Right atrium auricular region (tissue), 2 donors: Measurements from ENCODE around the gene KIAA1217. TPM values are rescaled to one million over a fixed set of nuclear protein-coding genes. Genes with fewer than 3 reads are reported as not detected.

Experiments used
- DNase-seq: peaks from one replicate; pipeline ENCODE4 v3.0.0-alpha.2; 2019; ENCODE audit warnings: low spot score
- H3K27ac ChIP-seq, 2 donors: fragments of 200-600 bp; sonication (generic); 1 replicate in 1 of 2; 2 replicates in 1 of 2; pipeline ENCODE4 v1.5.1; 2016 to 2019
- H3K27me3 ChIP-seq, 2 donors: fragments of 200-600 bp; sonication (generic); one replicate each; pipeline versions ENCODE4 v1.5.1 to v1.6.0; 2017 to 2019
- H3K36me3 ChIP-seq: fragments of 200-600 bp; sonication (generic); one replicate; pipeline ENCODE4 v1.5.1; 2016
- H3K4me1 ChIP-seq, 2 donors: fragments of 200-600 bp; sonication (generic); one replicate each; pipeline versions ENCODE4 v1.5.1 to v1.6.0; 2017 to 2019
- H3K4me3 ChIP-seq, 2 donors: fragments of 200-600 bp; sonication (generic); 1 replicate in 1 of 2; 2 replicates in 1 of 2; pipeline ENCODE4 v1.5.1; 2017 to 2019; ENCODE audit warnings: mild to moderate bottlenecking in 1 of 2, moderate library complexity in 1 of 2
- H3K9me3 ChIP-seq, 2 donors: fragments of 200-600 bp; sonication (generic); one replicate each; pipeline ENCODE4 v1.5.1; 2019
- CTCF ChIP-seq, 2 donors: fragments of 200-600 bp; sonication (generic); IDR thresholded peaks; one replicate each; pipeline ENCODE4 v1.5.1; 2019; ENCODE audit warnings: antibody characterized with exemption in 2 of 2
- total RNA-seq, 2 donors: library from RNA; depleted of rRNA; stranded (reverse); fragments of >200 nt; gene quantifications; one replicate each; pipeline ENCODE4 v1.1.0, GENCODE V29; 2016

KIAA1217 gene
- total RNA-seq, 2 donors from 2014 or later: 24.0 to 33.3 TPM

GRCh38 chr10:24462291-24462813 is 253.4 kb downstream of the KIAA1217 start:
- Histone ChIP-seq H3K9me3 (no peaks in the 10 kb centered on the region), H3K4me3 (no peak overlapping the region), H3K36me3 (no peaks in the 10 kb centered on the region), H3K27me3 (no peaks in the 10 kb centered on the region), H3K4me1 (peaks cover 0 to 48% of the 10 kb centered on the region in 2 donors), H3K27ac (no peak overlapping the region)
- DNase-seq: no peak
- no peak for TF ChIP-seq CTCF (IDR thresholded peaks at IDR 0.05)

- peak overlapping the region in 1 of 2 donors; percentile 15 for H3K27ac ChIP-seq
- H3K4me1 ChIP-seq: peaks cover 0 to 41% of the 10 kb centered on the region in 2 donors
- no peaks in the 10 kb centered on the region for H3K9me3 ChIP-seq
- H3K27me3 ChIP-seq: no peaks in the 10 kb centered on the region
- H3K4me3 ChIP-seq: no peak overlapping the region
- no peak for TF ChIP-seq CTCF (IDR thresholded peaks at IDR 0.05)
- DNase-seq: no peak
- H3K36me3 ChIP-seq: no peaks in the 10 kb centered on the region
These were observed 254.1 kb downstream of the KIAA1217 start for GRCh38 chr10:24462889-24463552.

GRCh38 chr10:24463611-24464426 is 254.9 kb downstream of the KIAA1217 start:
- Histone ChIP-seq H3K4me1 (peaks cover 0 to 39% of the 10 kb centered on the region in 2 donors), H3K27ac (peak overlapping the region in 1 of 2 donors; percentile 15)
- no peak for TF ChIP-seq CTCF (IDR thresholded peaks at IDR 0.05)

GRCh38 chr10:24465124-24465874 is 256.4 kb downstream of the KIAA1217 start:
- H3K4me3 ChIP-seq: no peak overlapping the region
- no peak for DNase-seq

More at GRCh38 chr10:24463611-24464426, 254.9 kb downstream of the KIAA1217 start:
- DNase-seq: no peak
- no peak overlapping the region for H3K4me3 ChIP-seq
- no peaks in the 10 kb centered on the region for H3K9me3 ChIP-seq
- H3K27me3 ChIP-seq: no peaks in the 10 kb centered on the region
- no peaks in the 10 kb centered on the region for H3K36me3 ChIP-seq

More at GRCh38 chr10:24465124-24465874, 256.4 kb downstream of the KIAA1217 start:
- Histone ChIP-seq H3K9me3 (no peaks in the 10 kb centered on the region), H3K27ac (no peak overlapping the region), H3K4me1 (peaks cover 0 to 39% of the 10 kb centered on the region in 2 donors), H3K36me3 (no peaks in the 10 kb centered on the region), H3K27me3 (no peaks in the 10 kb centered on the region)
- TF ChIP-seq CTCF (IDR thresholded peaks at IDR 0.05): no peak
